ENCODE measurements around the gene DCANP1. TPM values are rescaled to one million over a fixed set of nuclear protein-coding genes. Genes with fewer than 3 reads are reported as not detected.

Gene DCANP1
- total RNA-seq, 1 donor from 2014 or later, result not detected

GRCh38 chr5:135456238-135457099 lies 9.3 kb upstream of the DCANP1 start:
- Mint-ChIP-seq H3K36me3 (ENCODE audit: unreplicated experiment) (no peaks in the 10 kb centered on the region), H3K27ac (ENCODE audit: unreplicated experiment) (no peak overlapping the region), H3K9me3 (ENCODE audit: unreplicated experiment) (no peaks in the 10 kb centered on the region), H3K27me3 (ENCODE audit: unreplicated experiment) (peaks cover 37% of the 10 kb centered on the region), H3K4me3 (ENCODE audit: unreplicated experiment) (no peak overlapping the region), H3K4me1 (ENCODE audit: unreplicated experiment) (peaks cover 10% of the 10 kb centered on the region)
- no peak for DNase-seq (ENCODE audit: extremely low spot score, unreplicated experiment)
- TF ChIP-seq CTCF (IDR thresholded peaks at IDR 0.05), result no peak

GRCh38 chr5:135455876-135456237 lies 8.7 kb upstream of the DCANP1 start:
- DNase-seq (ENCODE audit: extremely low spot score, unreplicated experiment), result no peak
- H3K27me3 Mint-ChIP-seq (ENCODE audit: unreplicated experiment), result peaks cover 34% of the 10 kb centered on the region

GRCh38 chr5:135454946-135455345 lies 7.8 kb upstream of the DCANP1 start:
- Mint-ChIP-seq H3K27ac (ENCODE audit: unreplicated experiment) (no peak overlapping the region), H3K9me3 (ENCODE audit: unreplicated experiment) (no peaks in the 10 kb centered on the region), H3K4me1 (ENCODE audit: unreplicated experiment) (peaks cover 10% of the 10 kb centered on the region), H3K36me3 (ENCODE audit: unreplicated experiment) (no peaks in the 10 kb centered on the region), H3K4me3 (ENCODE audit: unreplicated experiment) (no peak overlapping the region), H3K27me3 (ENCODE audit: unreplicated experiment) (peaks cover 31% of the 10 kb centered on the region)
- DNase-seq (ENCODE audit: extremely low spot score, unreplicated experiment), result no peak
- no peak for TF ChIP-seq CTCF (IDR thresholded peaks at IDR 0.05)

More at GRCh38 chr5:135455876-135456237, 8.7 kb upstream of the DCANP1 start:
- Mint-ChIP-seq H3K4me1 (ENCODE audit: unreplicated experiment) (peaks cover 10% of the 10 kb centered on the region), H3K4me3 (ENCODE audit: unreplicated experiment) (no peak overlapping the region), H3K9me3 (ENCODE audit: unreplicated experiment) (no peaks in the 10 kb centered on the region), H3K27ac (ENCODE audit: unreplicated experiment) (no peak overlapping the region), H3K36me3 (ENCODE audit: unreplicated experiment) (no peaks in the 10 kb centered on the region)
- no peak for TF ChIP-seq CTCF (IDR thresholded peaks at IDR 0.05)

GRCh38 chr5:135453613-135454012 lies 6.5 kb upstream of the DCANP1 start:
- Mint-ChIP-seq H3K9me3 (ENCODE audit: unreplicated experiment) (no peaks in the 10 kb centered on the region), H3K4me1 (ENCODE audit: unreplicated experiment) (peaks cover 5% of the 10 kb centered on the region), H3K4me3 (ENCODE audit: unreplicated experiment) (no peak overlapping the region), H3K27ac (ENCODE audit: unreplicated experiment) (no peak overlapping the region), H3K36me3 (ENCODE audit: unreplicated experiment) (no peaks in the 10 kb centered on the region), H3K27me3 (ENCODE audit: unreplicated experiment) (peaks cover 29% of the 10 kb centered on the region)
- DNase-seq (ENCODE audit: extremely low spot score, unreplicated experiment), result no peak
- TF ChIP-seq CTCF (IDR thresholded peaks at IDR 0.05), result no peak

GRCh38 chr5:135452321-135453030 lies 5.3 kb upstream of the DCANP1 start, which contains the start of gene TIFAB:
TSS of gene TIFAB (minus strand) at chr5:135452351. CDS start at chr5:135449939, 2,412 bp downstream.
- Mint-ChIP-seq H3K4me3 (ENCODE audit: unreplicated experiment) (no peak within 1 kb of the TSS), H3K27ac (ENCODE audit: unreplicated experiment) (no peak within 1 kb of the TSS), H3K4me1 (ENCODE audit: unreplicated experiment) (no peaks in the 10 kb centered on the region), H3K27me3 (ENCODE audit: unreplicated experiment) (peaks cover 30% of the 10 kb centered on the region), H3K36me3 (ENCODE audit: unreplicated experiment) (no peaks in the 10 kb centered on the region), H3K9me3 (ENCODE audit: unreplicated experiment) (no peaks in the 10 kb centered on the region)
- no peak for DNase-seq (ENCODE audit: extremely low spot score, unreplicated experiment)
- TF ChIP-seq CTCF (IDR thresholded peaks at IDR 0.05), result no peak
